Measurements from ENCODE around the gene TEDDM1.
A peak's percentile ranks its signal among the peaks of the same experiment; 100 is the strongest.

TEDDM1 gene

DNA sequence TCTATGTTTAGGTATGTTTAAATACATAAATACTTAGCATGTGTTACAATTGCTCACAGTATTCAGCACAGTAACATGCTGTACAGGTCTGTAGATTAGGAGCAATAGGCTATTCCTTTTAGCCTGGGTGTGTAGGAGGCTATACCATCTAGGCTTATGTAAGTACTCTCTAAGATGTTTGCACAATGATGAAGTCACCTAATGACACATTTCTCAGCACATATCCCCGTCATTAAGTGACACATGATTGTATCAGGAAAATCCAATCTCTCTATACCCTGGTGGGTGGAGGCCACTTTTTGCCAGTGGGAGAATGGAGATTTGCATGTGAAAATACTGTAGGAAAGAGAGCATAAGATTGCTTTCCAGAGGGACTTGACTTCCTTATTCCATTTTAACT is 5.5 kb upstream of the TEDDM1 start:
- DNase-seq, result no peak

GRCh38 chr1:182405578-182405977 is 5.1 kb upstream of the TEDDM1 start:
- no peak for DNase-seq

DNA sequence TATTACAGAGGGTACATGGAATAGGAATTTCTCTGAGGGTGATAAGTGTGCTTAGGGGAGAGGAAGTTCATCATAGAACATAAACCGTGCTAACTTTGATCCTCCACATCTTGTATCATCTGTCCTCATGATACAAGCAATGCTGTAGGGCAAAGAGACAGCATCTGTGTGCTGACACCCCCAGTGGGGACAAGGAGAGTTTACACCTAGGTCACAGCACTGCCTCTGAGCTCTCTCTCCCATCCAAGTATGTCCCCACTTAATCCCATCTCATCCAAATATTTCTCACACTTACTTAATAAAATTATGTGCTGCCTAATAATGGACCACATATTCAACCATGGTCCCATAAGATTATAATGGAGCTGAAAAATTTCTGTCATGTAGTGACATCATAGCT is 4.3 kb upstream of the TEDDM1 start:
- no peak for DNase-seq

- no peak for DNase-seq
Observed at GRCh38 chr1:182397653-182398393, 2.6 kb downstream of the TEDDM1 start.

DNA sequence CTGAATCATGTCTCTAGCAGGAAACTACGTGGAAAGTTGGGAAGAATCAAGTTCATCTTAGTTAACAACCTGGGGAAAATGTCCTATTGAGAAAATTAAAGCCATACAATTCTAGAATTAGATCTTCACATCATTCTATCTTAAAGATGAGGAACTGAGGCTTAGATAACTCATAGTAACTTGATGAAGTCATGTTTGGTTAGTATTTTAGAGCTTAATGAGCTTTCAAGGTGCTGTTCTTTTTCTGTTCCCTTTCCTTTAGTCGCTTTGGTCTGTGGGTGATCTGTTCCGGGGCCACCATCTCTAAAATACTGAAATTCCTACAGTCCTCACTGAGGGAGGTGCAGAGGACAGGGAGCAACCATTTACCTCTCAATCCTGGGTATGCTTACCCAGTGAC is 4.6 kb downstream of the TEDDM1 start:
- DNase-seq, result no peak

DNA sequence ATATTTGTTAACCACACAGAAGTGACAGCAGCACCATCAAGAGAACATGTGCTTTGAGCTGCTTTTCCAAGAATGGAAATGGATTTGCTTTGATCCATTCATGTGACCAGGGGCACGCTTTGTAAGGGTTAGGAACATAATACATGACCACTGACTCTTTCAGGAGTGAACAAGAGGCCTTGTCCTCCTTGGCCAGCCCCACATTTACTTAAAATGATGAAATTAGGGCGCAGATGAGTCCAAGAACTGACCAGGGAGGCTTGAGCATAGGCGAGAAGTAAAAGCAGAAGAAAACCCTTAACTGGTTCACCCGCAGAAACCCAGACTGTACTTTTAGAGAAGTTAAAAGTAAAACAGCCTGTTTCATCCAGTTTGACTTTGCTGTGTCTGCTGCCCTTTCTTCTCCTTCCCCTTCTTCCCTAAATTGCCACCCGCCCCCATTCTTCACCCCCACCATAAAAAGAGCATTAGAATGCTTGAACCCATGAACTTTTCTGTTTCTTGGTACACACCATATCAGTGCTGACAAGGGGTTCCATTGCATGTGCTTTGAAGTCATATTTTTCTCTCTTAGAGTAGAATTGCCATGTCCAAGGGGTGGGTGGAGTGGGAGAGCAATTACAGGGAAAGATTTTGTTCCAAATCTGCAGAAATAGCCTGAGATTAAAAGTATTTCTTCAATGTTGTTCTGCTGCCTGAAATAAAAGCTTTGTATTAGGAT is 6.3 kb downstream of the TEDDM1 start:
- DNase-seq, result peak in 1 of 2 donors; percentile 43

- DNase-seq, result peak; percentile 50 to 56
Observed at GRCh38 chr1:182392050-182393028, 8.1 kb downstream of the TEDDM1 start.

- DNase-seq, result peak; percentile 91 to 93
Observed at GRCh38 chr1:182391362-182392049, 9.0 kb downstream of the TEDDM1 start, which contains the start of gene GLUL. TSS of gene GLUL (minus strand) at chr1:182391790. CDS start at chr1:182388737, 3,053 bp downstream.

DNA sequence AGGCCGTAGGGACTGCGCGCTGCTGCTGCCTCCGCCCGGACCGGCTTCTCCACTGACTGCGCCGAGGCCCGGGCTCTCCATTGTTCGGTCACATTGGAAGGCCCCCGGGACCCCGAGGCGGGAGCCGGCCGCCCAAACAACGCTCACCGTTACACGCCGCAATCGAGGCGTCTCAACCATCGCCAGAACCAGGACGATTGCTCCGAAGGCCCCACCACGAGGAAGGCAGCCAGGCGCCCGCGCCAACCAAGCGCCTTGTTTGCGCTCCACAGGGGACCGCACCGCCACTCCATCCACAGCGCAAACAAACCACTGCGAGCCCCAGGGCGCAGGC is 9.5 kb downstream of the TEDDM1 start:
- no peak for DNase-seq

- peak in 1 of 2 donors; percentile 30 for DNase-seq
Observed at GRCh38 chr1:182389619-182390047, 10.8 kb downstream of the TEDDM1 start.

DNA sequence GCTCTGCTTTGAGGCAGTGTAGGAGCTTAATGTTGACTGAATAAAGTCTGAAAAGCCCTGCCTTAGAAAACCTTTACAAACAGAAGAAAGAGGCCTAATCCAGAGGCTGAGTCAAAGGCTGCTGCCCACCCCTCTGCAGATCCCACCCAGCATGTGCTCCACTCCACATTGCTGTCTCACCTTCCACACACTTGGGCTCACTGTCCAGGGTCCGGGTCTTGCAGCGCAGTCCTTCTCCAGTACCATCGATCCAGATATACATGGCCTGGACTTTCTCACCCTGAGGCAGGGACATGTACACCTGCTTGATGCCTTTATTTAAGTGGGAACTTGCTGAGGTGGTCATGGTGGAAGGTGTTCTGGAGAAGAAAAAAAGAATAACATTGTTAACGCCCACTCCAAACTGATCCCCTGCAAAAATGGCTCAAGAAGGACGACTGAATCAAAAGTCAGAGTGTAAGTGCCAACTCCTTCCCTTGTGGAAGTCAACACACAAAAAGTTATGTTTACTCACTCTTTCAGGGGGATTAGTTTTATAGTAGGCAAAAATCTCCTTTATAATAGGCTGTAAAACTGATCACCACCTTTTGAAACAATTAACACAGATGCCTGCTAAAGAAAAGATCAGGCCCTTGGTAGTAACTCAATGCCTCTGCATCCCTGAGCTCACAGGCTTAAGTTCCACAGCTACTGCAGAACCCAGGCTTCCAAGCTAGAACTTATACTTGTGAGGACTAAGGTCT is 11.9 kb downstream of the TEDDM1 start:
- no peak for DNase-seq

- no peak for DNase-seq
Observed at GRCh38 chr1:182387566-182387965, 12.9 kb downstream of the TEDDM1 start.

- no peak for DNase-seq
Observed at GRCh38 chr1:182386980-182387379, 13.5 kb downstream of the TEDDM1 start.

DNA sequence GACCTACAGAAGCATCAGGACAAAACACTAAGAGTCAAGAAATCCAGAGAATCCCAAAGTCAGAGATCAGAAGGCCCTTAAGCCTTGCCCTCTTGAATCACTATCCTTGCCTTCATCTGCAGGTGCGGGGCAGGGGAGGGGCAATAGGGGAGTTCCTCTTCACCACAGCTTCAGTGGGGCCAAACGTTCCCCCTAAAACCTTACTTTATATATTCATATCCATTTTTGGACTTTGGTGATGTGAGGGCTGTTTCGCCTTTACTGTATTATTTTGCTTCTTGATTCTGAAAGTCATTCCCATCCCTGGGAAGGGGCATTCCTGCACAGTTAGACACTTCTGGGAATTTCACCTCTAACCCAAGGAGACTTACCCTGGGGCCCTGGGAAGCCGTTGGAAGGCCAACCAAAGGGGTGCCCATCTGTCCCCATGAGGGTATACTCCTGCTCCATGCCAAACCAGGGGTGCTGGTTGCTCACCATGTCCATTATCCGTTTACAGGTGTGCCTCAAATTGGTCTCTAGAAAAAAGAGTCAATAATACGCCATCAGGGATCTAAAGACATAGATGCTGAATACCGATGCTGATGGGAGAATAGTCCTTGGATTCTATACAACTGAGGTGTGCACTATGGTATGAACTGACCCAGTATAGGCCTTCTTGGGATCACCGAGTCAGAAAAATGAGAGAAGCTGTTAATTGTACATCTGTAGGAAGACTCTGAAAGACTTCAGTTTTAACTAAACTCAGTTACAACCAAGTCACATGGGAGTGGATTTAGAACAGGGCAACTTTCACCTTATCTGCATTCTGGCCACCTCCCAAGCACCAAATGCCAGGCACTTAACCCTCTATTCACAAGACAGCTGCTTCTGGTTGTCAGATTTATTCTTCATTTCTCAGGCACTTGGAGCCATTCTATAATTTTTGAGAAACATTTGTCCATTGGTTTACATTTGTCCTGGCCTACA is 14.3 kb downstream of the TEDDM1 start:
- no peak for DNase-seq

- DNase-seq, result no peak
Observed at GRCh38 chr1:182384387-182384960, 16.0 kb downstream of the TEDDM1 start.

- no peak for DNase-seq
Observed at GRCh38 chr1:182383934-182384333, 16.5 kb downstream of the TEDDM1 start.

GRCh38 chr1:182383037-182383661 is 17.3 kb downstream of the TEDDM1 start:
- DNase-seq, result no peak

- no peak for DNase-seq
Observed at GRCh38 chr1:182381962-182382819, 18.3 kb downstream of the TEDDM1 start.

DNA sequence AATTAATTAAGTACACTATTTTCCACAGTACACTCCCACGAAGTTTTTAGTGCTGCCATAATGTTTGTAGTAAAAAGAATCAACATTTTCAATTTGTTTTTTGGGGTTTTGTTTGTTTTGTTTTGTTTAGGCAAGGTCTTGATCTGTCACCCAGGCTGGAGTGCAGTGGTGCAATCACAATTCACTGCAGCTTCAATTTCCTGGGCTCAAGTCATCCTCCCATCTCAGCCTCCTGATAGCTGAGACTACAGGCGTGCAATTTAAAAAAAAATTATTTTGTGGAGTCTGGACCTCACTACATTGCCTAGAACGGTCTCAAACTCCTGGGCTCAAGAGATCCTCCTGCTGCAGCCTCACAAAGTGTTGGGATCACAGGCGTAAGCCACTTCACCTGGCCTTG is 20.3 kb downstream of the TEDDM1 start:
- no peak for DNase-seq

Data from hippocampal formation (tissue), 2 donors.